ENCODE data around the gene GPR162. TPM values are rescaled to one million over a fixed set of nuclear protein-coding genes. Genes with fewer than 3 reads are reported as not detected.

The GPR162 gene
- total and polyA plus RNA-seq, 10 of the 15 experiments (the other 5 are each of a cell fraction or from before 2014, with no cell fraction given): not detected

DNA sequence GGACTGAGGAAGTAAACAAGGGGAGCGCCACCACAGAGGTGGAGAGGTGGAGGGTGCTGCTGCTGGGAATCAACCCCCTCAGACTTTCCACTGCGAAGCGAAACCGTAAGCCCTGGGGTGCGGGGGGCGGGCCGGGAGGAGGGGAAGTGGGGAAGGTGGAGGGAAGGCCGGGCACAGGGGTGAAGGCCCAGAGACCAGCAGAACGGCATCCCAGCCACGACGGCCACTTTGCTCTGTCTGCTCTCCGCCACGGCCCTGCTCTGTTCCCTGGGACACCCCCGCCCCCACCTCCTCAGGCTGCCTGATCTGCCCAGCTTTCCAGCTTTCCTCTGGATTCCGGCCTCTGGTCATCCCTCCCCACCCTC is 49.3 kb upstream of the GPR162 start, which contains the start of gene LAG3 (continued):
- no peak; a peak in 1 of 4 replicates for TF ChIP-seq IKZF2 (IDR thresholded peaks at IDR 0.05)
- TF ChIP-seq, protein P1, sequence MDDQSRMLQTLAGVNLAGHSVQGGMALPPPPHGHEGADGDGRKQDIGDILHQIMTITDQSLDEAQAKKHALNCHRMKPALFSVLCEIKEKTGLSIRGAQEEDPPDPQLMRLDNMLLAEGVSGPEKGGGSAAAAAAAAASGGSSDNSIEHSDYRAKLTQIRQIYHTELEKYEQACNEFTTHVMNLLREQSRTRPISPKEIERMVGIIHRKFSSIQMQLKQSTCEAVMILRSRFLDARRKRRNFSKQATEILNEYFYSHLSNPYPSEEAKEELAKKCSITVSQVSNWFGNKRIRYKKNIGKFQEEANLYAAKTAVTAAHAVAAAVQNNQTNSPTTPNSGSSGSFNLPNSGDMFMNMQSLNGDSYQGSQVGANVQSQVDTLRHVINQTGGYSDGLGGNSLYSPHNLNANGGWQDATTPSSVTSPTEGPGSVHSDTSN (IDR thresholded peaks at IDR 0.05; ENCODE audit: insufficient replicate concordance, low read depth, low read length): no peak
- TF ChIP-seq HDAC6 (IDR thresholded peaks at IDR 0.05; ENCODE audit: unreplicated experiment): no peak
- TF ChIP-seq YBX1 (IDR thresholded peaks at IDR 0.05): no peak
- TF ChIP-seq ZNF384 (IDR thresholded peaks at IDR 0.05; ENCODE audit: borderline replicate concordance, low read depth, low read length): no peak

DNA sequence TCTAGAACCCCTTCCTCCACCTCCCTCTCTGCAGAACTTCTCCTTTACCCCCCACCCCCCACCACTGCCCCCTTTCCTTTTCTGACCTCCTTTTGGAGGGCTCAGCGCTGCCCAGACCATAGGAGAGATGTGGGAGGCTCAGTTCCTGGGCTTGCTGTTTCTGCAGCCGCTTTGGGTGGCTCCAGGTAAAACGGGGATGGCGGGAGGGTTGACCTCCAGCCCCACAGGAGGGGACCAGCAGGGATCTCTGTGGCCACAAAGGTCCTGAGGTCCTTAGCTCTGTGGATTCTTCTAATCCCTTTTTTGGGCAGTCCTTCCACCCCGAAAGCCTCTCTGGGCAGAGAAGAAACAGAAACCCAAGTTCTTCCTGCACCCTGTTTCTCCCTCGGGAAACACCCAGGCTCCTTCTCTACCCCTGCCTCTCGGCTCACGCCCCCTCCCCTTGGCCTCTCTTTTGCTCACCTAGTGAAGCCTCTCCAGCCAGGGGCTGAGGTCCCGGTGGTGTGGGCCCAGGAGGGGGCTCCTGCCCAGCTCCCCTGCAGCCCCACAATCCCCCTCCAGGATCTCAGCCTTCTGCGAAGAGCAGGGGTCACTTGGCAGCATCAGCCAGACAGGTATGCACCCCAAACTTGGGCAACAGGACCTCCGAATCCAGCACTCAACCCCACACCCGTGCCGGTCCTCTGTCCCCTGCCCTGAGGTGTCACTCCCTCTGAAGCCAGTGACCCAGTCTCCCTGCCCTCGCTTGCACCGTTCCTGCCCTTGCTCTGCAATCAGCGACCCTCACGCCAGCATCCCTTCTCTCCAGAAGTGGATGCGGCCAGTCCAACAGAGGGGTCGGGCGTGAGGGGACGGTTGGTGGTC is 48.7 kb upstream of the GPR162 start:
- FAIRE-seq (no peak), DNase-seq (ENCODE audit: low read depth, low spot score) (no peak), ATAC-seq (peak; percentile 15)
- ChIA-PET CTCF (interaction anchor here (0.7 to 12.7 kb wide), 4 partner anchors 7 to 67 kb away, joined by 3 to 221 read pairs (median 4); partner anchors contain the start of gene MLF2), RAD21 (ENCODE audit: unreplicated experiment) (interaction anchor here (0.7 kb wide), 1 partner anchor 15 kb away, joined by 3 read pairs; no protein-coding TSS in a partner anchor), POLR2A (interaction anchor here (0.7 to 1.7 kb wide), 2 partner anchors 9 to 13 kb away, joined by 3 to 5 read pairs; no protein-coding TSS in a partner anchor), SMC1A (ENCODE audit: uncharacterized antibody, unreplicated experiment) (interaction anchor here (3.6 kb wide), 1 partner anchor 19 kb away, joined by 20 read pairs; the partner anchor contains the start of gene MLF2)
- Histone ChIP-seq H3K36me3 (ENCODE audit: control insufficient read depth in 2 of 2, insufficient read depth in 2 of 2, low read length in 1 of 2) (no peaks in the 10 kb centered on the region), H3K9me3 (replicated peaks; ENCODE audit: control insufficient read depth, insufficient read depth, low read length) (no peaks in the 10 kb centered on the region), H3K4me1 (ENCODE audit: control insufficient read depth, insufficient read depth, low read length) (peaks cover 44% of the 10 kb centered on the region), H3K27me3 (replicated peaks in 1 of 2; ENCODE audit: control insufficient read depth in 2 of 2, insufficient read depth in 2 of 2, low read length in 1 of 2) (no peaks in the 10 kb centered on the region), H3K4me2 (ENCODE audit: control insufficient read depth, insufficient read depth) (peak overlapping the region; percentile 83), H3K4me3 (peak overlapping the region; percentile 54; the same call in 1 of the 2 replicates), H3K79me2 (ENCODE audit: control insufficient read depth, insufficient read depth, low read length) (peaks cover 6% of the 10 kb centered on the region), H3K27ac (ENCODE audit: control insufficient read depth, insufficient read depth) (peak overlapping the region; percentile 38; the same call in 1 of the 2 replicates), H2AFZ (ENCODE audit: control insufficient read depth, low read depth, low read length) (no peak overlapping the region), H3K9ac (ENCODE audit: control insufficient read depth, insufficient read depth, low read length) (no peak overlapping the region), H4K20me1 (ENCODE audit: control insufficient read depth, insufficient read depth) (no peaks in the 10 kb centered on the region)
- WGBS (ENCODE audit: insufficient coverage, insufficient replicate concordance, low lambda C conversion rate, missing lambda C conversion rate): 47% methylated on average over 21 of the region's 21 CpGs
- in situ Hi-C loops (cut with MboI) (no loop called here), intact Hi-C loops (cut with micrococcal nuclease; ENCODE audit: unreplicated experiment) (no loop called here)
- no TSS peak for BruUV-seq (replicated peaks)
- TF ChIP-seq SRF (IDR thresholded peaks at IDR 0.05; ENCODE audit: low read depth in 2 of 2, low read length in 2 of 2) (peak; percentile 76 to 94), SUPT20H (IDR thresholded peaks at IDR 0.05; ENCODE audit: borderline replicate concordance, control insufficient read depth, low read depth, low read length) (no peak)
- TF ChIP-seq, protein P2, sequence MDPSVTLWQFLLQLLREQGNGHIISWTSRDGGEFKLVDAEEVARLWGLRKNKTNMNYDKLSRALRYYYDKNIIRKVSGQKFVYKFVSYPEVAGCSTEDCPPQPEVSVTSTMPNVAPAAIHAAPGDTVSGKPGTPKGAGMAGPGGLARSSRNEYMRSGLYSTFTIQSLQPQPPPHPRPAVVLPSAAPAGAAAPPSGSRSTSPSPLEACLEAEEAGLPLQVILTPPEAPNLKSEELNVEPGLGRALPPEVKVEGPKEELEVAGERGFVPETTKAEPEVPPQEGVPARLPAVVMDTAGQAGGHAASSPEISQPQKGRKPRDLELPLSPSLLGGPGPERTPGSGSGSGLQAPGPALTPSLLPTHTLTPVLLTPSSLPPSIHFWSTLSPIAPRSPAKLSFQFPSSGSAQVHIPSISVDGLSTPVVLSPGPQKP (IDR thresholded peaks at IDR 0.05; ENCODE audit: low read depth, low read length): peak; percentile 96

Measured in GM12878 (cell line).